Measurements from ENCODE around the gene CADPS.

CADPS gene

DNA sequence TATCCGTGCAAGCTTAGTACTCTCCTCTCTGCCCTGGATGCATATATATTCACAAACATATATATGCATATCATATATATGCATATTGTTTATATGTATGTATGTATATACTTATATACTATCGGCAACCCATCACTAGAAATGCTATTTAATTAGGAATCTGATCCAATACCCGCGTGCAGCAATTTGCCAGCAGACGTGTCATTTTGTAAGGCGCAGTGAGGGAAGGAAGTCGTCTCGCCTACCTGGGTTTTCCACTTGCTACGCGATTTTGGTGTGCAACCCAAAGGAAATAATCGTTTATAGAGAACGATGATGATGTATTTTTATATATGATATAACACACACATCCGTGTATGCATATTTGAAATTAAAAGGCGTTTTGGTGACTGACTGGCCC is 496.3 kb downstream of the CADPS start:
- H3K4me3 ChIP-seq (ENCODE audit: low read depth, low read length) = no peak overlapping the region
- TF ChIP-seq, protein P1, sequence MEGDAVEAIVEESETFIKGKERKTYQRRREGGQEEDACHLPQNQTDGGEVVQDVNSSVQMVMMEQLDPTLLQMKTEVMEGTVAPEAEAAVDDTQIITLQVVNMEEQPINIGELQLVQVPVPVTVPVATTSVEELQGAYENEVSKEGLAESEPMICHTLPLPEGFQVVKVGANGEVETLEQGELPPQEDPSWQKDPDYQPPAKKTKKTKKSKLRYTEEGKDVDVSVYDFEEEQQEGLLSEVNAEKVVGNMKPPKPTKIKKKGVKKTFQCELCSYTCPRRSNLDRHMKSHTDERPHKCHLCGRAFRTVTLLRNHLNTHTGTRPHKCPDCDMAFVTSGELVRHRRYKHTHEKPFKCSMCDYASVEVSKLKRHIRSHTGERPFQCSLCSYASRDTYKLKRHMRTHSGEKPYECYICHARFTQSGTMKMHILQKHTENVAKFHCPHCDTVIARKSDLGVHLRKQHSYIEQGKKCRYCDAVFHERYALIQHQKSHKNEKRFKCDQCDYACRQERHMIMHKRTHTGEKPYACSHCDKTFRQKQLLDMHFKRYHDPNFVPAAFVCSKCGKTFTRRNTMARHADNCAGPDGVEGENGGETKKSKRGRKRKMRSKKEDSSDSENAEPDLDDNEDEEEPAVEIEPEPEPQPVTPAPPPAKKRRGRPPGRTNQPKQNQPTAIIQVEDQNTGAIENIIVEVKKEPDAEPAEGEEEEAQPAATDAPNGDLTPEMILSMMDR (IDR thresholded peaks at IDR 0.05; ENCODE audit: low read depth, low read length) = no peak

GRCh38 chr3:62378311-62378789 is 496.9 kb downstream of the CADPS start:
- no peak overlapping the region for H3K4me3 ChIP-seq (ENCODE audit: low read depth, low read length)
- TF ChIP-seq, protein P1 (IDR thresholded peaks at IDR 0.05; ENCODE audit: low read depth, low read length) = no peak

GRCh38 chr3:62376906-62377877 is 498.0 kb downstream of the CADPS start:
- TF ChIP-seq, protein P1 (IDR thresholded peaks at IDR 0.05; ENCODE audit: low read depth, low read length) = no peak
- no peak overlapping the region for H3K4me3 ChIP-seq (ENCODE audit: low read depth, low read length)

- TF ChIP-seq, protein P1 (IDR thresholded peaks at IDR 0.05; ENCODE audit: low read depth, low read length) = no peak
- H3K4me3 ChIP-seq (ENCODE audit: low read depth, low read length) = no peak overlapping the region
Observed at GRCh38 chr3:62376454-62376720, 498.8 kb downstream of the CADPS start.

DNA sequence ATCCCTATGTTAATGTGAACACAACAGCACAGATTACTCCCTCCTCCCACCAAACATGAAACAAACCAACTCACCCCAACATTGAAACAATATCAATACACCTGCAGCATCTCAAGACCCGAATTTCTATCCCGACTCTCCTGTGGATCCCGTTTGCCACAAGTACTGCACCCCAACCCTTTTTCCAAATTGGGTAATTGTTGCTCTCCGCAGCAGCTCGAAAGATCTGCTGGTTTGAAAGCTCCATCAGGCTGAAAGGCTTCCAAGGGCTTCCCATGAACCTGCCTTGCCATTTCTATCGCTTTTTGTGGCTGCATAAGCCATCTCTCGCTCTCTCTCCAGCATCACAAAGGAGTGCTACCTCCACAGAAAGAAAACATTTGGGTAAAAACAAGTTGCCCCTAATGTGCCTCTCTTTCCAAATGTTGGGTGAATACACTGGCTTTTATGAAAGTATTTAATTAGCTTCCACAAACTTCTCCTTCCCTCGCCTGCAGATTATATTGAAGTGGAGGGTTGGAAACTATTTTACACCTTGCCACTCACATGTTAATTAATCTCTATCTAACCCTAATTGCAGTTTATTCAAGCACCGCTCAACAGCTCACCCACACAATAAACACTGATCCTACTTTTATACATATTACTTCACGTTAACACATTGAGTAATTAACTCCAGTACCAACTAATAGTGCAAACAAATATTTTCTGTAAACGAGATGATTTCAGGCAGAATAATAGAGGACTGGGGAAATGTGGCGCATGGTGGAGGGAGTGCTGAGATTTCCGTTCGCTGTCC is 499.4 kb downstream of the CADPS start:
- H3K4me3 ChIP-seq (ENCODE audit: low read depth, low read length) = no peak overlapping the region
- TF ChIP-seq, protein P1 (IDR thresholded peaks at IDR 0.05; ENCODE audit: low read depth, low read length) = no peak

GRCh38 chr3:62374341-62375218 is 500.6 kb downstream of the CADPS start:
- H3K4me3 ChIP-seq (ENCODE audit: low read depth, low read length) = peak overlapping the region; percentile 16; the same call in 1 of the 2 replicates

More at GRCh38 chr3:62374341-62375218, 500.6 kb downstream of the CADPS start:
- TF ChIP-seq, protein P1 (IDR thresholded peaks at IDR 0.05; ENCODE audit: low read depth, low read length) = no peak

All from WI38 (cell line).